HG02981 (cell line): ENCODE data around the gene CUTA.
"Not testable (repeated sequence)": the region's sequence is repeated elsewhere in the genome, so short reads cannot be mapped to it uniquely, and the experiment has no call there.

Experiments
- ATAC-seq: cut with Tn5 transposase; IDR thresholded peaks from one replicate; pipeline ENCODE4 v1.9.1; 2021; ENCODE audit warnings: mild to moderate bottlenecking, moderate library complexity; ENCODE audit not compliant: unreplicated experiment

CUTA gene

DNA sequence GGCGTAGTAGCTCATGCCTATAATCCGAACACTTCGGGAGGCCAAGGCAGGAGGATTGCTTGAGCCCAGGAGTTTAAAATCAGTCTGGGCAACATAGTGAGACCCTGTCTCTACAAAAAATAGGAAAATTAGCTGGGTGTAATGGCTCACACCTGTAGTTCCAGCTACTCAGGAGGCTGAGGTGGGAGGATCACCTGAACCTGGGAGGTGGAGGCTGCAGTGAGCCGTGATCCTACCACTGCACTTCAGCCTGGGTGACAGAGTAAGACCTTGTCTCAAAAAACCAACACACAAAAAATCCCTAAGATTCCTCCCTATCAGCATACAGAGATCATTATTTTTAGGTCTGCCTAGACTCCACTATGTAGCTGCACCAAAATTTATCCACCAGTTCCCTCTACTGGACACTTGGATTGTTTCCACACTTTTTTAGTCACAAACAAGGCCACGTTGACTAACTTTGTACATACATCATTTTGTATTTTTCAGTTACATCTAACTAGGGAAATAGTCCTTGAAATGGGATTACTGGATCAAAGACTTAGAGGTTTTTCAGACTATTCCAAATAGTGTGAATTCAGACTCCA lies 10.7 kb downstream of the CUTA start:
- no peak for ATAC-seq

DNA sequence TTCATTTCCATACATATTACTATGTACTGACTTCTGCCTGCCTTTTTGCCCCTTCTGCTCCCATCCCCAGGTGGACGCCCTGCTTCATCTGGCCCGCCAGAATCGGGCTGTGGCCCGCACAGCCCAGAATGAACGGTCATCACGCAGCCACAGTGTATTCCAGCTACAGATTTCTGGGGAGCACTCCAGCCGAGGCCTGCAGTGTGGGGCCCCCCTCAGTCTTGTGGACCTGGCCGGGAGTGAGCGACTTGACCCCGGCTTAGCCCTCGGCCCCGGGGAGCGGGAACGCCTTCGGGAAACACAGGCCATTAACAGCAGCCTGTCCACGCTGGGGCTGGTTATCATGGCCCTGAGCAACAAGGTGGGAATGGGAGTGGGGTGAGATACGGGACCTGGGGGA lies 11.8 kb downstream of the CUTA start:
- ATAC-seq = no peak

DNA sequence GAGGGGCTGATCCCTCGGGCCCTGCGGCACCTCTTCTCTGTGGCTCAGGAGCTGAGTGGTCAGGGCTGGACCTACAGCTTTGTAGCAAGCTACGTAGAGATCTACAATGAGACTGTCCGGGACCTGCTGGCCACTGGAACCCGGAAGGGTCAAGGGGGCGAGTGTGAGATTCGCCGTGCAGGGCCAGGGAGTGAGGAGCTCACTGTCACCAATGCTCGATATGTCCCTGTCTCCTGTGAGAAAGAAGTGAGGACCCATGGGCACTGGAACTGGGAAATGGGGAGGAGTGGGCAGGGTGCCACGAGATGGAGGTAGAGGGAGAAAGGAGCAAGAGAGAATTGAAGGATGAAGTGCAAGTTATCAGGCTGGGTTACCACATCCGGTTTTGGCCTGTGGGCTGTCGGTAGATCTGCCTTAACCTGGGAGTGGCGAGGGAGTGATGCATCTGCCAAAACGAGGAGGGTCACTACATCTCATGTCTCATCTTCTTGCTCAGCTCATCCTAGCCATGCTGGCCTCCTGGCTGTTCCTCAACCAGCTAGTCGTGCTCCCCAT lies 12.4 kb downstream of the CUTA start:
- ATAC-seq = no peak

- ATAC-seq = no peak
These were observed 13.0 kb downstream of the CUTA start for GRCh38 chr6:33404884-33405283.

GRCh38 chr6:33399881-33400280 lies 18.0 kb downstream of the CUTA start:
- not testable (repeated sequence) for ATAC-seq

GRCh38 chr6:33398601-33399000 lies 19.3 kb downstream of the CUTA start:
- ATAC-seq = not testable (repeated sequence)

- ATAC-seq = no peak
These were observed 20.4 kb downstream of the CUTA start for GRCh38 chr6:33397541-33397940.

DNA sequence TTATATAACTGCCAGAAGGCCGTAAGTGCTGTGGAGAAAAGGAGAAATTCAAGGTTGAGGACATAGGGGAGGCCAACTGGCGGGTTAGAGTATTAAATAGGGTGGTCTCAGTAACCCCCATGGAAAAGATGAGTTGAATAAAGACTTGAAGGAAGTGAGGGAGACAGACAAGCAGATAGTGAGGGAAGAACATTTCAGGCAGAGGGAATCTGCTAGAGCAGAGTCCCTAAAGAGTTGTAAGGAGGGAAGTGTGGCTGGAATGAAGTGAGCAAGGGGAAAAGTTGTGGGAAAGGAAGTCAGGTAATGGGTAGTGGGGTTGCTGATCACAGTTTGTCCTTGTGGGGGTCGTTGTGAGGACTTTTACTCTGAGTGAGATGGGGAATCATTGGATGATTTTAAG lies 24.9 kb downstream of the CUTA start:
- ATAC-seq = no peak

DNA sequence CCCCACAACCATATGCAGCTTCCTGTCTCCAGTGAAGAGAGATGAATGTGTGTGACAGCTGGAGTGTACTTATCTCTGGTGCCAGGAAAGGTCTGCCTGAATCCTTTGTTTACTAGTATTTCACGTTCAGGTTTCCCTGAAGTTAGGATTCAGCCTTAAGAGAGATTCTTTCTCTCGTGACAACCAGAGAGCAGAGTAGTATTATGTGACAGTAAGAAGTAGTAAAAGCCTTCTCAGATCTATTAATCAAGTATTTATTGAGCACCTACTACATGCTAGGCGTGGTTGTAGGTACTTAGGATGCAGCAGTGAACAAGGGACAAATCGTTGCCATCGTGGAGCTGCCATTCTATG lies 25.3 kb downstream of the CUTA start:
- ATAC-seq = no peak

- peak; percentile 7 for ATAC-seq
These were observed 25.8 kb downstream of the CUTA start for GRCh38 chr6:33391922-33392594.

- peak; percentile 86 for ATAC-seq
These were observed 26.5 kb downstream of the CUTA start, which contains the start of gene KIFC1 for GRCh38 chr6:33391278-33391921. KIFC1 (plus strand) TSS chr6:33391823; CDS start chr6:33391986, 163 bp downstream.

DNA sequence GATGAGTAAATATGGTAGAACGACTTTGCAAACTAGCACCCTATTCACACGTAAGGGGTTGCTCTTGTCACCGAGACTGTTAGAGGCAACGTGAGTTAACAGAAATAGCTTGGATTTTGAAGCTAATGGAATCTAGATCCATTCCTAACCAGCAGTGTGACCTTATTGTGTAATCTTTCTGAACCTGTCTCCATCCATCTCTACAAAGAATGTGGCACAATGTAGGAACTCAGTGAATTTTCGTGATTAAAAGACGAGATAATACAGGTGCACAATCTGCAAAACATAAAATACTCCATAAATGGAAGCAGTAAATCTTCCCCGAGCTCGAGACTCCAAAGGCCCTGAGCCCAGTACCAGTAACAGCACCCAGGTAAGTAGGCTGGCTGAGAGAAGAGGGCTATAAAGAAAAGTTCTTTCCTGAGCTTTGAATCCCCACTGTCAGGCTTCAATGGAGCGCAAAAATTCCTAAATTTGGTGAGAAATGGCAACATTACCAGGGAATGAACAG lies 27.1 kb downstream of the CUTA start:
- no peak for ATAC-seq

DNA sequence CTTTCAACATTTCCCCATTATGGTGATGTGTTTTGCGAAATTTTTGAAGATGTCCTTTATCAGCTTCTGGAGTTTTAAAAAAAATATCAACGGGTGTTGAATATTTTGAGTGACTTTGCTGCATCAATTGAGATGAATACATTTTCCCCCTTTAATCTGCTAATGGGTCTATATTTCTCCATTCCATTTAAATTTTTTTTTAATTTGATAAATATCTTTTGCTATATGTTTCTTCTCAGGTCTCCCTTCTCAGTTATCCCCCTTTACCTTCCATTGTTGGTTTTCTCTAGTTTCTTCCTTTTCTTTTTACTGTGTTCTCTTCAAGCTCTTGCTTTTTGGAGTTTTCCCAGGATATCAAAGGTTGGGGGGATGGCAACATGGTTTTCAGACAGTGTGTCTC lies 27.7 kb downstream of the CUTA start:
- ATAC-seq = no peak

DNA sequence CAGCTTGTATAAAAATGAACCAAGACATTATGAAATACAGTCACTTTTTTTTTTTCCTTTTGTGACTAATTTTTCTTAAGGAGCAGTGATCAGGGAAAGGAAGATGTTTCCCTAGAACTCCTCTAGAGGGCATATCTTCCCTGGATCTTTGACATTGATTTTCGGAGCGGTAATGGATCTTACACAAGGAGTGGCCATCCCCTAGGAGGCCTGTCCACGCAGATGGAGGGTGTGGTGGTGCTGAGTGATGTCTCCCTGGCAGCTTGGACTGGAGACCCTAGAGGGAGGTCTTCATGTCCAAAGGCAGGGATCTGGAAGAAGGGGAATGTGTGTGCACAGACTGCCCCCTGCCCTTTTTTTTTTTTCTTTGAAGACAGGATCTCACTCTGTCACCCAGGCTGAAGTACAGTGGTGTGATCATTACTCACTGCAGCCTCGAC lies 33.3 kb downstream of the CUTA start:
- no peak for ATAC-seq

DNA sequence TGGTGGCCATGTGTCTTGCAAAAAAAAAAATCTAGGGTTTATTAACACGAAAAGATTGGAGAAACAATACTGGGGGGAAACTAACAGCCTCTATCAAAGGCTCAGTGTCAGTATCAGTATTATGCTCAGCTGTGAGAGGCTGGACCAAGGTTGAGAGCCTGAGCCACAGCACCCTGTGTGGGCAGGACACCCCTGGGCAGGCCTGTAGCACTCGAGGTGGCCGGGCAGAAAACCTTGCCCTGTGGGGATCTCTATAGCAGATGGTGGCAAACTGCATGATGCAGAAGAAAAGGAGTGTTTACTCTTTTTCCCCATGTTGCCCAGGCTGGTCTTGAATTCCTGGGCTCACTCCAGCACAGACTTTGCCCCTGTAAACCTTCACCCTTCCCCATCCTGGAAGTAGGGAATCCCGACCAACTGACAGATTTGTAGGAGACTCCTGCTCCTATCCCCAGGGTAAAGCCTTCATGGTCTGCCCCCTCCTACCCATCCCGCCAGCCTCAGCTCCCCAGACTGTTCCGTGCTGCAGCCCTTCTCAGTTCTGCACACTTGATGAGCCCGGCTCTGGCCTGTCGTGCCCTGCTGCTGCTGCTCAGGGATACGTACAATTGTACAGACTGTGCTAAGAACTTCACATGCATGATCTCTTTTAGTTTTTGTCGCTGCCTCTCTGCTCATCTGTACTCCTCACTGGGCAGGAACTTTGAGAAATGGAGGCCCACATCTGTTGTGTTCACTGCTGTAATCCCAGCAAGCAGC lies 34.3 kb downstream of the CUTA start:
- no peak for ATAC-seq

GRCh38 chr6:33380272-33380981 lies 37.5 kb downstream of the CUTA start:
- no peak for ATAC-seq

- not testable (repeated sequence) for ATAC-seq
These were observed 38.7 kb downstream of the CUTA start for GRCh38 chr6:33379184-33379583.

GRCh38 chr6:33377171-33377570 lies 40.7 kb downstream of the CUTA start:
- ATAC-seq = no peak

DNA sequence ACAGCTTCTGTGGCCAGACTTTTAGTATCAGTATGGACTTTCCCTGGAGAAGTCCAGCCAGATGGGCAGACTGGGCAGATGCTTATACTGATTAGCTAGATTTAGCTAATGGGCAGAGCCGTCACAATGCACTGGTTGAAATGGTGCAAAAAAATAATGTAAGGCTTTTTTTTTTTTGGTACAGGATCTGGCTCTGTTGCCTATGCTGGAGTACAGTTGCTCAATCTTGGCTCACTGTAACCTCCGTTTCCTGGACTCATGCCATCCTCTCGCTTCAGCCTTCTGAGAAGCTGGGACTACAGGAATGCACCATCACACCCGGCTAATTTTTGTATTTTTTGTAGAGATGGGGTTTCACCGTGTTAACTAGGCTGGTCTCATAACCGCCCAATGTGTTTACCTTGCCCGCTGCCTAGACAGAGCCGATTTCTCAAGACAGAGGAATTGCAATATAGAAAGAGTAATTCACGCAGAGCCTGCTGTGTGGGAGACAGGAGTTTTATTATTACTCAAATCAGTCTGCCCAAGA lies 42.7 kb downstream of the CUTA start:
- ATAC-seq = no peak
